ENCODE data around the gene SDF4. TPM values are rescaled to one million over a fixed set of nuclear protein-coding genes. Genes with fewer than 3 reads are reported as not detected.

Gene SDF4
- total RNA-seq, 1 experiment from 2014 or later = 82.0 TPM

DNA sequence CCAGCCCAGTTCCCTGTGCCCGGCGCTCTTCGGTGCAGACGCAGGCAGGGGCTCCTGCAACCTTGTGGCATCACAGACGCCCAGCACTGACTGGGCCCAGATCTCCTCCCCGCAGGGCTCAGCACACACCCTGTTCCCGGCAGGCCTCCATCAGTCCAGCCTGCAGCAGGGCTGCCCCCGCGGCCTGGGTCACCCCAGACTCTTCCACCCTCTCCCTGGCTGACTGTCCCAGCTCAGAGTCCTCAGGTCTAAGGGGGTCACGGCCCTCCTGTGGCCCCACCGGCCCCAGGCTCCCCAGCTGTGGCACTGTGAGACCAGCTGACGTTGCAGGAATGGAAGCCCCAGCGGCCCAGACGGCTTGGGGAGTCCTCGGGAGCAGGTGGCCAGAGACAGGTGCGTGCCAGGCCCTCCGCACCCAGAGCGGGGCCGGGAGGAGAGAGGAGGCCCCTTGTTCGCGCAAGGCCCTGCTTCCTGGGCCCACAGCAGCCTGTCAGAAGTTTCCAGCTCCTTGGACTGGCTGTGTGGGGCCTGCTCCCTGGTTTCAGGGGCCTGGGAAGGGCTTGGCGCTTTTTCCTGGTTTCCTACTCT, 4.5 kb upstream of the SDF4 start:
- DNase-seq = no peak
- Histone ChIP-seq H3K27ac (ENCODE audit: insufficient read length, low read depth, low read length) (no peak overlapping the region), H3K4me1 (ENCODE audit: insufficient read depth, low read length) (no peaks in the 10 kb centered on the region)

More for the DNA sequence above, 4.5 kb upstream of the SDF4 start:
- Histone ChIP-seq H3K56ac (ENCODE audit: insufficient read length, low read depth, low read length) (no peak overlapping the region), H2AFZ (ENCODE audit: low read length) (no peak overlapping the region), H3T11ph (ENCODE audit: low read length) (no peak overlapping the region), H3K79me1 (ENCODE audit: insufficient read depth, low read depth, low read length, poor library complexity, severe bottlenecking) (no peaks in the 10 kb centered on the region), H3K18ac (ENCODE audit: insufficient read length, low read depth, low read length) (no peak overlapping the region), H4K8ac (replicated peaks; ENCODE audit: insufficient read length, low read depth, low read length) (no peak overlapping the region), H2BK5ac (ENCODE audit: insufficient read length, low read length) (no peak overlapping the region), H3K9me3 (ENCODE audit: control insufficient read depth, low read depth, low read length) (no peaks in the 10 kb centered on the region), H3K9ac (ENCODE audit: extremely low read depth, insufficient read length, low read length) (no peak overlapping the region), H2AK5ac (ENCODE audit: insufficient read length, low read length) (no peak overlapping the region), H3K4ac (ENCODE audit: low read depth, low read length) (no peak overlapping the region), H2BK20ac (ENCODE audit: low read depth, low read length, poor library complexity, severe bottlenecking) (no peak overlapping the region), H3K4me2 (ENCODE audit: insufficient read depth, insufficient read length, low read length) (no peak overlapping the region), H3K14ac (ENCODE audit: insufficient read depth, low read length) (no peak overlapping the region), H4K91ac (ENCODE audit: insufficient read length, low read depth, low read length) (no peak overlapping the region), H2BK15ac (ENCODE audit: low read depth, low read length) (no peak overlapping the region), H3K23ac (ENCODE audit: insufficient read length, low read depth, low read length) (no peak overlapping the region), H3K23me2 (ENCODE audit: insufficient read length, low read depth, low read length, poor library complexity, severe bottlenecking) (peaks cover 1% of the 10 kb centered on the region), H3K27me3 (ENCODE audit: insufficient read depth, low read length) (no peaks in the 10 kb centered on the region), H4K20me1 (ENCODE audit: control insufficient read depth, insufficient read depth, insufficient read length) (no peaks in the 10 kb centered on the region), H2BK12ac (ENCODE audit: insufficient read length, low read depth, low read length) (no peak overlapping the region), H2BK120ac (ENCODE audit: low read depth, low read length, poor library complexity, severe bottlenecking) (no peak overlapping the region), H4K5ac (ENCODE audit: insufficient read length, low read depth, low read length) (no peak overlapping the region), H3K79me2 (ENCODE audit: insufficient read depth, low read length) (no peaks in the 10 kb centered on the region)
- Mint-ChIP-seq H3K4me1 (peaks cover 8 to 21% of the 10 kb centered on the region in 2 experiments), H3K27ac (no peak overlapping the region), H3K4me3 (no peak overlapping the region), H3K27me3 (ENCODE audit: low read depth) (no peaks in the 10 kb centered on the region; the same call in 1 of the 2 replicates), H3K36me3 (ENCODE audit: insufficient read depth in 1 of 3, low read depth in 3 of 3) (peaks cover 12 to 17% (median 16%) of the 10 kb centered on the region in 3 experiments), H3K9me3 (peaks cover 0 to 4% of the 10 kb centered on the region in 2 experiments; a peak in 1 of 5 replicates)
- TF ChIP-seq, protein P1, sequence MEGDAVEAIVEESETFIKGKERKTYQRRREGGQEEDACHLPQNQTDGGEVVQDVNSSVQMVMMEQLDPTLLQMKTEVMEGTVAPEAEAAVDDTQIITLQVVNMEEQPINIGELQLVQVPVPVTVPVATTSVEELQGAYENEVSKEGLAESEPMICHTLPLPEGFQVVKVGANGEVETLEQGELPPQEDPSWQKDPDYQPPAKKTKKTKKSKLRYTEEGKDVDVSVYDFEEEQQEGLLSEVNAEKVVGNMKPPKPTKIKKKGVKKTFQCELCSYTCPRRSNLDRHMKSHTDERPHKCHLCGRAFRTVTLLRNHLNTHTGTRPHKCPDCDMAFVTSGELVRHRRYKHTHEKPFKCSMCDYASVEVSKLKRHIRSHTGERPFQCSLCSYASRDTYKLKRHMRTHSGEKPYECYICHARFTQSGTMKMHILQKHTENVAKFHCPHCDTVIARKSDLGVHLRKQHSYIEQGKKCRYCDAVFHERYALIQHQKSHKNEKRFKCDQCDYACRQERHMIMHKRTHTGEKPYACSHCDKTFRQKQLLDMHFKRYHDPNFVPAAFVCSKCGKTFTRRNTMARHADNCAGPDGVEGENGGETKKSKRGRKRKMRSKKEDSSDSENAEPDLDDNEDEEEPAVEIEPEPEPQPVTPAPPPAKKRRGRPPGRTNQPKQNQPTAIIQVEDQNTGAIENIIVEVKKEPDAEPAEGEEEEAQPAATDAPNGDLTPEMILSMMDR (conservative IDR thresholded peaks at IDR 0.05) = no peak
- no CpG with 5 or more reads among the region's 22 CpGs for WGBS (ENCODE audit: extremely low coverage, insufficient read length, low lambda C conversion rate)

Data from H9 (cell line).